Caco-2 (cell line): ENCODE results near the gene MGAT5B. TPM values are rescaled to one million over a fixed set of nuclear protein-coding genes. Genes with fewer than 3 reads are reported as not detected.

Source experiments
- BruUV-seq: library from RNA; stranded (reverse); fragments of 400-500 nt; replicated peaks from 2 replicates; lab custom pipeline; 2021; lab: Mats Ljungman, UMichigan
- CTCF ChIA-PET: fragments of 300-600 bp; sonication (Branson Sonifier 250); formaldehyde crosslinking; loops from one replicate; lab custom pipeline; 2022; ENCODE audit warnings: antibody characterized with exemption; lab: Charles Lee
- POLR2A ChIA-PET: fragments of 300-600 bp; sonication (Branson Sonifier 250); formaldehyde crosslinking; loops from one replicate; lab custom pipeline; 2022; ENCODE audit warnings: antibody characterized with exemption; lab: Charles Lee
- DNase-seq, 2 experiments: peaks; one replicate each; pipeline versions ENCODE4 v3.0.0 to v3.0.0-alpha.2; 2020 to 2022
- H3K27me3 ChIP-seq: replicated peaks from 2 replicates; pipeline ENCODE4 v1.6.0; 2011; ENCODE audit warnings: low read length; ENCODE audit not compliant: control insufficient read depth, insufficient read depth
- H3K36me3 ChIP-seq: 2 replicates; pipeline ENCODE4 v1.5.1; 2011; ENCODE audit warnings: low read length; ENCODE audit not compliant: control insufficient read depth, insufficient read depth
- H3K4me1 ChIP-seq: fragments of 250-450 bp; sonication (Bioruptor Pico); 2 replicates; pipeline ENCODE4 v1.5.1; 2020; ENCODE audit warnings: mild to moderate bottlenecking
- H3K4me3 ChIP-seq: 2 replicates; pipeline ENCODE4 v1.5.1; 2011; ENCODE audit warnings: low read depth, mild to moderate bottlenecking, control low read depth, low read length
- H3K9me3 ChIP-seq: fragments of 250-450 bp; sonication (Bioruptor Pico); 2 replicates; pipeline ENCODE4 v1.5.1; 2020; ENCODE audit warnings: mild to moderate bottlenecking, moderate library complexity
- H3K27ac Mint-ChIP-seq: one replicate; pipeline ENCODE4 v1.8.0; 2022; ENCODE audit warnings: mixed read lengths; ENCODE audit not compliant: unreplicated experiment
- H3K27me3 Mint-ChIP-seq: one replicate; pipeline ENCODE4 v1.8.0; 2022; ENCODE audit warnings: mixed read lengths; ENCODE audit not compliant: insufficient read depth, unreplicated experiment
- H3K36me3 Mint-ChIP-seq: one replicate; pipeline ENCODE4 v1.8.0; 2022; ENCODE audit warnings: mild to moderate bottlenecking, mixed read lengths; ENCODE audit not compliant: insufficient read depth, unreplicated experiment
- H3K4me1 Mint-ChIP-seq: one replicate; pipeline ENCODE4 v1.8.0; 2022; ENCODE audit warnings: low read depth, mixed read lengths; ENCODE audit not compliant: unreplicated experiment
- H3K4me3 Mint-ChIP-seq: one replicate; pipeline ENCODE4 v1.8.0; 2022; ENCODE audit warnings: mild to moderate bottlenecking, moderate library complexity, mixed read lengths; ENCODE audit not compliant: unreplicated experiment
- H3K9me3 Mint-ChIP-seq: one replicate; pipeline ENCODE4 v1.8.0; 2022; ENCODE audit warnings: mixed read lengths; ENCODE audit not compliant: unreplicated experiment
- CTCF ChIP-seq, 2 experiments: fragments of 200-600 bp in 1 of 2; IDR thresholded peaks; 1 replicate in 1 of 2; 2 replicates in 1 of 2; pipeline versions ENCODE4 v1.5.1 to v1.8.0; 2011 to 2022; ENCODE audit warnings: antibody characterized with exemption in 1 of 2, control low read depth in 1 of 2, inconsistent platforms in 1 of 2, low read depth in 1 of 2, low read length in 1 of 2, mild to moderate bottlenecking in 1 of 2, moderate library complexity in 1 of 2; ENCODE audit not compliant: insufficient read depth in 1 of 2, severe bottlenecking in 1 of 2, unreplicated experiment in 1 of 2
- intact Hi-C: fragments of 100-400 bp; cut with micrococcal nuclease; formaldehyde crosslinking; loops from one replicate; pipeline ENCODE4 v1.10.0; 2022; ENCODE audit not compliant: unreplicated experiment
- total RNA-seq: library from RNA; stranded (reverse); gene quantifications from 2 replicates; pipeline ENCODE4 v1.2.3, GENCODE V29; 2022

MGAT5B gene
- total RNA-seq, 1 experiment from 2014 or later, result 9.1 TPM

- BruUV-seq, result no TSS peak
- H3K27me3 ChIP-seq, result no peaks in the 10 kb centered on the region
- H3K4me1 Mint-ChIP-seq, result no peaks in the 10 kb centered on the region
- H3K4me3 ChIP-seq, result no peak overlapping the region
- H3K27ac Mint-ChIP-seq, result no peak overlapping the region
- no peaks in the 10 kb centered on the region for H3K9me3 ChIP-seq
- H3K36me3 ChIP-seq, result no peaks in the 10 kb centered on the region
- DNase-seq, result no peak
- ChIA-PET CTCF (interaction anchor here (0.6 kb wide), 1 partner anchor 71 kb away, joined by 3 read pairs; no protein-coding TSS in a partner anchor), POLR2A (no interaction called here)
- H3K4me1 ChIP-seq, result peaks cover 7% of the 10 kb centered on the region
- intact Hi-C loops, result no loop called here
- TF ChIP-seq CTCF (IDR thresholded peaks at IDR 0.05; ENCODE audit: insufficient read depth in 1 of 2, low read depth in 1 of 2, low read length in 1 of 2, severe bottlenecking in 1 of 2, unreplicated experiment in 1 of 2), result no peak
- no peaks in the 10 kb centered on the region for H3K9me3 Mint-ChIP-seq
- H3K4me3 Mint-ChIP-seq, result no peak overlapping the region
- H3K27me3 Mint-ChIP-seq, result no peaks in the 10 kb centered on the region
- H3K36me3 Mint-ChIP-seq, result no peaks in the 10 kb centered on the region
Observed at GRCh38 chr17:76986365-76986764, 118.2 kb downstream of the MGAT5B start.

- Histone ChIP-seq H3K27me3 (no peaks in the 10 kb centered on the region), H3K4me3 (no peak overlapping the region), H3K9me3 (no peaks in the 10 kb centered on the region), H3K36me3 (no peaks in the 10 kb centered on the region), H3K4me1 (peaks cover 7% of the 10 kb centered on the region)
- Mint-ChIP-seq H3K27ac (no peak overlapping the region), H3K4me3 (no peak overlapping the region), H3K4me1 (no peaks in the 10 kb centered on the region), H3K27me3 (no peaks in the 10 kb centered on the region), H3K9me3 (no peaks in the 10 kb centered on the region), H3K36me3 (no peaks in the 10 kb centered on the region)
- intact Hi-C loops, result no loop called here
- BruUV-seq, result no TSS peak
- CTCF ChIA-PET, result no interaction called here
- no peak for DNase-seq
- POLR2A ChIA-PET, result interaction anchor here (0.6 kb wide), 1 partner anchor 250 kb away, joined by 3 read pairs; no protein-coding TSS in a partner anchor
- no peak for TF ChIP-seq CTCF (IDR thresholded peaks at IDR 0.05; ENCODE audit: insufficient read depth in 1 of 2, low read depth in 1 of 2, low read length in 1 of 2, severe bottlenecking in 1 of 2, unreplicated experiment in 1 of 2)
Observed at GRCh38 chr17:76987486-76988093, 119.4 kb downstream of the MGAT5B start.

- no TSS peak for BruUV-seq
- H3K4me3 Mint-ChIP-seq, result no peak overlapping the region
- intact Hi-C loops, result no loop called here
- no peaks in the 10 kb centered on the region for H3K36me3 Mint-ChIP-seq
- Histone ChIP-seq H3K27me3 (no peaks in the 10 kb centered on the region), H3K36me3 (no peaks in the 10 kb centered on the region), H3K4me3 (no peak overlapping the region), H3K4me1 (no peaks in the 10 kb centered on the region), H3K9me3 (no peaks in the 10 kb centered on the region)
- no peak for TF ChIP-seq CTCF (IDR thresholded peaks at IDR 0.05; ENCODE audit: insufficient read depth in 1 of 2, low read depth in 1 of 2, low read length in 1 of 2, severe bottlenecking in 1 of 2, unreplicated experiment in 1 of 2)
- CTCF ChIA-PET, result no interaction called here
- H3K27me3 Mint-ChIP-seq, result no peaks in the 10 kb centered on the region
- no peaks in the 10 kb centered on the region for H3K9me3 Mint-ChIP-seq
- DNase-seq, result no peak
- no peaks in the 10 kb centered on the region for H3K4me1 Mint-ChIP-seq
- POLR2A ChIA-PET, result no interaction called here
- H3K27ac Mint-ChIP-seq, result no peak overlapping the region
Observed at GRCh38 chr17:76988796-76989195, 120.6 kb downstream of the MGAT5B start.
